ENCODE data around the gene PCDHGA12.

The PCDHGA12 gene

DNA sequence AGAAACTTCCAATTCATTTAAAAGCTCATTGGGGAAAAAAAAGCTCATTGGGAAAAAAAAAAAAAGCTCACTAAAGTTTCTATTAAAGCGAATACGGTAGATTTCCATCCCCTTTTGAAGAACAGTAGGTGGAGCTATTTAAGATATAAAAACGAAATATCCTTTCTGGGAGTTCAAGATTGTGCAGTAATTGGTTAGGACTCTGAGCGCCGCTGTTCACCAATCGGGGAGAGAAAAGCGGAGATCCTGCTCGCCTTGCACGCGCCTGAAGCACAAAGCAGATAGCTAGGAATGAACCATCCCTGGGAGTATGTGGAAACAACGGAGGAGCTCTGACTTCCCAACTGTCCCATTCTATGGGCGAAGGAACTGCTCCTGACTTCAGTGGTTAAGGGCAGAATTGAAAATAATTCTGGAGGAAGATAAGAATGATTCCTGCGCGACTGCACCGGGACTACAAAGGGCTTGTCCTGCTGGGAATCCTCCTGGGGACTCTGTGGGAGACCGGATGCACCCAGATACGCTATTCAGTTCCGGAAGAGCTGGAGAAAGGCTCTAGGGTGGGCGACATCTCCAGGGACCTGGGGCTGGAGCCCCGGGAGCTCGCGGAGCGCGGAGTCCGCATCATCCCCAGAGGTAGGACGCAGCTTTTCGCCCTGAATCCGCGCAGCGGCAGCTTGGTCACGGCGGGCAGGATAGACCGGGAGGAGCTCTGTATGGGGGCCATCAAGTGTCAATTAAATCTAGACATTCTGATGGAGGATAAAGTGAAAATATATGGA lies at the start of gene PCDHGA12:
Gene PCDHGA12 (plus strand): TSS at position 176 of the 782 bp plus-strand sequence. CDS start 253 bp downstream, at position 429.
- Histone ChIP-seq H2AFZ (ENCODE audit: low read length) (peak within 1 kb of the TSS; percentile 57), H3K4me1 (ENCODE audit: low read length) (no peaks in the 10 kb centered on the region), H3K9me2 (replicated peaks; ENCODE audit: insufficient read depth, low read length) (no peaks in the 10 kb centered on the region), H3F3A (ENCODE audit: insufficient read depth, low read length) (no peaks in the 10 kb centered on the region), H3K9ac (ENCODE audit: low read length) (no peak within 1 kb of the TSS), H3K27ac (ENCODE audit: low read length) (no peak within 1 kb of the TSS), H3K9me3 (replicated peaks; ENCODE audit: insufficient read depth, low read length) (no peaks in the 10 kb centered on the region), H3K27me3 (replicated peaks; ENCODE audit: insufficient read depth, low read length) (peaks cover 4% of the 10 kb centered on the region; the same call in 1 of the 2 replicates), H3K36me3 (replicated peaks; ENCODE audit: insufficient read depth, low read length) (no peaks in the 10 kb centered on the region), H3K4me2 (ENCODE audit: low read depth, low read length) (peak within 1 kb of the TSS; percentile 77), H3K79me2 (ENCODE audit: low read length) (no peaks in the 10 kb centered on the region), H3K4me3 (ENCODE audit: low read length) (peak within 1 kb of the TSS; percentile 46), H4K20me1 (ENCODE audit: insufficient read depth, low read length) (no peaks in the 10 kb centered on the region)
- TF ChIP-seq, protein P1, sequence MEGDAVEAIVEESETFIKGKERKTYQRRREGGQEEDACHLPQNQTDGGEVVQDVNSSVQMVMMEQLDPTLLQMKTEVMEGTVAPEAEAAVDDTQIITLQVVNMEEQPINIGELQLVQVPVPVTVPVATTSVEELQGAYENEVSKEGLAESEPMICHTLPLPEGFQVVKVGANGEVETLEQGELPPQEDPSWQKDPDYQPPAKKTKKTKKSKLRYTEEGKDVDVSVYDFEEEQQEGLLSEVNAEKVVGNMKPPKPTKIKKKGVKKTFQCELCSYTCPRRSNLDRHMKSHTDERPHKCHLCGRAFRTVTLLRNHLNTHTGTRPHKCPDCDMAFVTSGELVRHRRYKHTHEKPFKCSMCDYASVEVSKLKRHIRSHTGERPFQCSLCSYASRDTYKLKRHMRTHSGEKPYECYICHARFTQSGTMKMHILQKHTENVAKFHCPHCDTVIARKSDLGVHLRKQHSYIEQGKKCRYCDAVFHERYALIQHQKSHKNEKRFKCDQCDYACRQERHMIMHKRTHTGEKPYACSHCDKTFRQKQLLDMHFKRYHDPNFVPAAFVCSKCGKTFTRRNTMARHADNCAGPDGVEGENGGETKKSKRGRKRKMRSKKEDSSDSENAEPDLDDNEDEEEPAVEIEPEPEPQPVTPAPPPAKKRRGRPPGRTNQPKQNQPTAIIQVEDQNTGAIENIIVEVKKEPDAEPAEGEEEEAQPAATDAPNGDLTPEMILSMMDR (IDR thresholded peaks at IDR 0.05; ENCODE audit: low read length), result peak; percentile 79
- TF ChIP-seq EZH2phosphoT487 (IDR thresholded peaks at IDR 0.05; ENCODE audit: low read length), result no peak
- DNase-seq, result peak; percentile 86

DNA sequence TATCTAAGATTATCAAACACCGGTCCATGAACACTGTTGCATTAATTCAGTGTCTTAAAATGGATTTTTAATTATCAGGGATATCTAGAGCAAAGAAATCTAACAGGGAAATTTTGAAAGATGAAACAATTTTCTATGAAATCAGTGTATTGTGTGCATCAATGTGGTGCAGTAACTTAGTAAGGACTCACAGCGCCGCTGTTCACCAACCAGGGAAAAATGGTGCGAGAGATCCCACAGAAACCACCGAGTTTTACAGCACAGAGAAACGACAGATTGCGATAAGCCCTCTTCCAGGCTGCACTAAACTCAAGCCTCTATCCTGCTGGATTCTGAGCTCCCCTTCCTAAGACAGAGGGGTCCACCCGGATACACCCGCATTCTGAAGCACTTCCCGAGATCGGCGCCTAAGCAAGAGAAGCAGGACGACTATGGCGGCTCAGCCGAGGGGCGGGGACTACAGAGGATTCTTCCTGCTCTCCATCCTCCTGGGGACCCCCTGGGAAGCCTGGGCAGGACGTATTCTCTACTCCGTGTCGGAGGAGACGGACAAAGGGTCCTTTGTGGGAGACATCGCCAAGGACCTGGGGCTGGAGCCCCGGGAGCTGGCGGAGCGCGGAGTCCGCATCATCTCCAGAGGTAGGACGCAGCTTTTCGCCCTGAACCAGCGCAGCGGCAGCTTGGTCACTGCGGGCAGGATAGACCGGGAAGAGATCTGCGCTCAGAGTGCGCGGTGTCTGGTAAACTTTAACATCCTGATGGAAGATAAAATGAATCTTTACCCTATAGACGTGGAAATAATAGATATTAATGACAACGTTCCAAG lies 47.6 kb upstream of the PCDHGA12 start, which contains the start of gene PCDHGA7:
Gene PCDHGA7 (plus strand): TSS at position 274 of the 826 bp plus-strand sequence. CDS start 158 bp downstream, at position 432.
- Histone ChIP-seq H3K9me3 (replicated peaks; ENCODE audit: insufficient read depth, low read length) (no peaks in the 10 kb centered on the region), H3K36me3 (replicated peaks; ENCODE audit: insufficient read depth, low read length) (no peaks in the 10 kb centered on the region), H4K20me1 (ENCODE audit: insufficient read depth, low read length) (no peaks in the 10 kb centered on the region), H3K4me2 (ENCODE audit: low read depth, low read length) (peak within 1 kb of the TSS; percentile 66), H3K9me2 (replicated peaks; ENCODE audit: insufficient read depth, low read length) (no peaks in the 10 kb centered on the region), H3K79me2 (ENCODE audit: low read length) (no peaks in the 10 kb centered on the region), H2AFZ (ENCODE audit: low read length) (peak within 1 kb of the TSS; percentile 85), H3K27me3 (replicated peaks; ENCODE audit: insufficient read depth, low read length) (peaks cover 8% of the 10 kb centered on the region; the same call in 1 of the 2 replicates), H3K27ac (ENCODE audit: low read length) (no peak within 1 kb of the TSS), H3F3A (ENCODE audit: insufficient read depth, low read length) (no peaks in the 10 kb centered on the region), H3K9ac (ENCODE audit: low read length) (peak within 1 kb of the TSS; percentile 23; the same call in 1 of the 2 replicates), H3K4me1 (ENCODE audit: low read length) (no peaks in the 10 kb centered on the region), H3K4me3 (ENCODE audit: low read length) (peak within 1 kb of the TSS; percentile 80)
- DNase-seq, result peak; percentile 60
- no peak for TF ChIP-seq EZH2 (optimal IDR thresholded peaks at IDR 0.05; ENCODE audit: low read depth, low read length)
- TF ChIP-seq, protein P1 (IDR thresholded peaks at IDR 0.05; ENCODE audit: low read length), result peak; percentile 76

DNA sequence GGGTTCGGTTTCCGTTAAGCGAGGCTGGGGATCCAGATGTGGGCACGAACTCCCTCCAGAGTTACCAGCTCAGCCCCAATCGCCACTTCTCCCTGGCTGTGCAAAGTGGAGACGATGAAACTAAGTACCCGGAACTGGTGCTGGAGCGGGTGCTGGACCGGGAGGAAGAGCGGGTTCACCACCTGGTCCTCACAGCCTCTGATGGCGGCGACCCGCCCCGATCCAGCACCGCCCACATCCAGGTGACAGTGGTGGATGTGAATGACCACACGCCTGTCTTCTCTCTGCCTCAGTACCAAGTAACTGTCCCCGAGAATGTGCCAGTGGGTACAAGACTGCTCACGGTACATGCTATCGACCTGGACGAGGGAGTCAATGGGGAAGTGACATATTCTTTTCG lies 47.0 kb upstream of the PCDHGA12 start:
- Histone ChIP-seq H3K9me2 (replicated peaks; ENCODE audit: insufficient read depth, low read length) (no peaks in the 10 kb centered on the region), H2AFZ (ENCODE audit: low read length) (no peak overlapping the region; the same call in 1 of the 2 replicates), H3K27me3 (replicated peaks; ENCODE audit: insufficient read depth, low read length) (peaks cover 6% of the 10 kb centered on the region; the same call in 1 of the 2 replicates), H3K27ac (ENCODE audit: low read length) (no peak overlapping the region), H3K4me2 (ENCODE audit: low read depth, low read length) (peak overlapping the region; percentile 66; the same call in 1 of the 2 replicates), H3K9me3 (replicated peaks; ENCODE audit: insufficient read depth, low read length) (no peaks in the 10 kb centered on the region), H4K20me1 (ENCODE audit: insufficient read depth, low read length) (no peaks in the 10 kb centered on the region), H3K36me3 (replicated peaks; ENCODE audit: insufficient read depth, low read length) (no peaks in the 10 kb centered on the region), H3K4me1 (ENCODE audit: low read length) (no peaks in the 10 kb centered on the region), H3F3A (ENCODE audit: insufficient read depth, low read length) (no peaks in the 10 kb centered on the region), H3K9ac (ENCODE audit: low read length) (no peak overlapping the region), H3K79me2 (ENCODE audit: low read length) (no peaks in the 10 kb centered on the region), H3K4me3 (ENCODE audit: low read length) (peak overlapping the region; percentile 80)
- TF ChIP-seq EZH2 (optimal IDR thresholded peaks at IDR 0.05; ENCODE audit: low read depth, low read length) (no peak), EZH2phosphoT487 (IDR thresholded peaks at IDR 0.05; ENCODE audit: low read length) (no peak)
- TF ChIP-seq, protein P1 (IDR thresholded peaks at IDR 0.05; ENCODE audit: low read length), result no peak
- no peak for DNase-seq
